Jurkat, Clone E6-1 (cell line): Measurements from ENCODE around the gene ABCC1.
"Not testable (repeated sequence)": the region's sequence is repeated elsewhere in the genome, so short reads cannot be mapped to it uniquely, and the experiment has no call there.

Experiments used
- DNase-seq: peaks from one replicate; pipeline ENCODE4 v3.0.0-alpha.2; 2011; ENCODE audit warnings: low read depth, low spot score
- H3K4me3 ChIP-seq: 2 replicates; pipeline ENCODE4 v1.5.1; 2011; ENCODE audit warnings: mild to moderate bottlenecking, low read length, control low read depth, moderate library complexity

ABCC1 gene

DNA sequence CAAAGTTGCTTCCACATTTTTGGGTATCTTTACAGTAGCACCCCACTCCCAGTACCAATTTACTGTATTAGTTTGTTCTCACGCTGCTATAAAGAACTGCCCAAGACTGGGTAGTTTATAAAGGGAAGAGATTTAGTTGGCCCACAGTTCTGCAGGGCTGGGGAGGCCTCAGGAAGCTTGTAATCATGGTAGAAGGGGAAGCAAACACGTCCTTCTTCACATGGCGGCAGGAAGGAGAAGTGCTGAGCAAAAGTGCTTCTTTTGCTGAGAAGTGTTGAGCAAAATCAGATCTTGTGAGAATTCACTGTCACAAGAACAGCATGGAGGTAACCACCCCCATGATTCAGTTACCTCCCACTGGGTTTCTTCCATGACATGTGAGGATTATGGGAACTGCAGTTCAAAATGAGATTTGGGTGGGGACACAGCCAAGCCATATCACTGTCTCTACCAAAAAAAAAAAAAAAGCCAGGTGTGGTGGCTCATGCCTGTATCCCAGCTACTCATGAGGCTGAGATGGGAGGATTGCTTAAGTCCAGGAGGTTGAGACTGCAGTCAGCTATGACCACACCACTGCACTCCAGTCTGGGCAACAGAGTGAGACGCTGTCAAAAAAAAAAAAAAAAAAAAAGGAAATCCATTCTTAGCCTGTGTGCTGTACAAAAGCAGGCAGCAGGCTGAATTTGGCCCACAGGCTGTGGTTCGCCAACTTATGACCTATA, 32.9 kb downstream of the ABCC1 start:
- not testable (repeated sequence) for DNase-seq, H3K4me3 ChIP-seq

- no peak for DNase-seq
- H3K4me3 ChIP-seq = no peak overlapping the region
These were observed 34.5 kb downstream of the ABCC1 start for GRCh38 chr16:15983898-15984297.

- DNase-seq = no peak
These were observed 35.7 kb downstream of the ABCC1 start for GRCh38 chr16:15985144-15985543.

DNA sequence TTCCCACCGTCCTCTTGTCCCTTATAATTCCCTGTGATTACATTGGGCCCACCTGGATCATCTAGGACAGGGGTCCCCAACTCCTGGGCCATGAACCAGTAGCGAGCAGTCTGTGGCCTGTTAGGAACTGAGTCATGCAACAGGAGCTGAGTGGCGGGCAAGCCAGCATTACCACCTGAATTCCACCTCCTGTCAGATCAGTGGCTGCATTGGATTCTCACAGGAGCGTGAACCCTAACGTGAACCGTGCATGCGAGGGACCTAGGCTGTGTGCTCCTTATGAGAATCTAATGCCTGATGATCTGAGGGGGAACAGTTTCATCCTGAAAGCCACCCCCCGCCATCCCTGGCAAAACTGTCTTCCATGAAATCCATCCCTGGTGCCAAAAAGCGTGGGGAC, 36.8 kb downstream of the ABCC1 start:
- no peak overlapping the region for H3K4me3 ChIP-seq

More at GRCh38 chr16:15985144-15985543, 35.7 kb downstream of the ABCC1 start:
- H3K4me3 ChIP-seq = no peak overlapping the region

DNA sequence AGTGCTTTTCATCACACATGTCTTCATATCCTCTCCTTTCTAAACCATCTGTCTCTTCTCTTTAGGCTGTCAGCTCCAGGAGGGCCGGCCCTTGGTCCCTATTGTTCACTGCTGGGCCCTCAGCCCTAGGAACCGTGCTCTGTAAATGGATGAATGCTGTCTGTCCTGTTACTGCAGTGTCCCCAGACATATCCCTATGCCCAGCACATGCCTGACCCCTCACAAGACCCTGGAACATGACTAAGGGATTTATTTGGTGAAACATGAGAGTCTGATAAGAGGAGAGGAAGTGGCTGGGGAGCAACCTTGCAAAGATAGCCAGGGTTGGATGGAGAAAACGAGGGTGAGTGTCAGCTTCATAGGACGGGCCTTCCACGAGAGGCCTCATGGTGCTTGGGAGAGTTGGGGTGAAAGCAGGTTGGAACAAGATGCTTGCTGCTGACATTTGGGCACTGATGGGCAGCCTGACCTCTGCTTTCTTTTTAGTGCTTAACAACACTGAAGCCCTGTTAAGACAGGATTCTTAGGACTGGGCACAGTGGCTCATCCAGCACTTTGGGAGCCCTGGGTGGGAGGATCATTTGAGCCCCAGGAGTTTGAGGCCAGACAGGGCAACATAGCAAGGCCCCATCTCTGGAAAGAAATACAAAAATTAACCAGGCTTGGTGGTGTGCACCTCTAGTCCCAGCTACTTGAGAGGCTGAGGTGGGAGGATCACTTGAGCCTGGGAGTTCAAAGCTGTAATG, 39.0 kb downstream of the ABCC1 start:
- no peak for DNase-seq
- no peak overlapping the region for H3K4me3 ChIP-seq

More for the DNA sequence above, 36.8 kb downstream of the ABCC1 start:
- no peak for DNase-seq

DNA sequence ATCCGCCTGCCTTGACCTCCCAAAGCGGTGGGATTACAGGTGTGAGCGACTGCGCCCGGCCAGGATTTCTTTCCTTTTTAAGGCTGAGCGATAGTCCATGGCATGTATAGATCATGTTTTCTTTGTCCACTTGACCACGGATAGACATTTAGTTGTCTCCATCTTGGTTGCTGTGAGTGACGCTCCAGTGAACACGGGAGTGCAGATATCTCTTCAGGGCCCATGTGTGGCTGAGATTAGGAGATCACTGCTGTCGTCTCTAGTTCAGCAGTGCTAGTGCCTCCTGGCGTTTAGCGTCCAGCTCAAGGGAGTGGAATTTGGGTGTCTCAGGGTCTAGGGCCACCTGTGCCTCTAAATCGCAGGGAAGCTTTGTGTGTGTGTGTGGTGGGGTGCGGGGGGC, 41.5 kb downstream of the ABCC1 start:
- no peak for DNase-seq
- no peak overlapping the region for H3K4me3 ChIP-seq

DNA sequence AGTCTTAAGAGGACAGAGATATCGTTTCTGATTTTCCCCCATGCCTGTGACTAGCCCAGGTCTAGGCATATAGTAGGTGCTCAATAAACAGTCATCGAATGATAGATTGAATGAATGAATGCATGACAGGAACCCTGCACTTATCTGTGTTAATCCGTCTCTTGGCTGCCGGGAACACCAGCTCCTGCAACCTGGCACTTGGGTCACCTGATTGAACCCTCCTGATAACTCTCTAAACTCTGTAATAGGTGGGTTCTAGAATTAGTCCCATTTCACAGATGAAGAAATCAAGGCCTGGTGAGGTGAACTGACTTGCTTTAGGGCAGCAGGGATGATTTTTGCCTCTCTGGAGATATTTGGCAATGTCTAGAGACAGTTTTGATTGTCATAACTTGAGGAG, 43.7 kb downstream of the ABCC1 start:
- no peak overlapping the region for H3K4me3 ChIP-seq
- no peak for DNase-seq

GRCh38 chr16:15993541-15993940, 44.1 kb downstream of the ABCC1 start:
- DNase-seq = no peak
- no peak overlapping the region for H3K4me3 ChIP-seq

DNA sequence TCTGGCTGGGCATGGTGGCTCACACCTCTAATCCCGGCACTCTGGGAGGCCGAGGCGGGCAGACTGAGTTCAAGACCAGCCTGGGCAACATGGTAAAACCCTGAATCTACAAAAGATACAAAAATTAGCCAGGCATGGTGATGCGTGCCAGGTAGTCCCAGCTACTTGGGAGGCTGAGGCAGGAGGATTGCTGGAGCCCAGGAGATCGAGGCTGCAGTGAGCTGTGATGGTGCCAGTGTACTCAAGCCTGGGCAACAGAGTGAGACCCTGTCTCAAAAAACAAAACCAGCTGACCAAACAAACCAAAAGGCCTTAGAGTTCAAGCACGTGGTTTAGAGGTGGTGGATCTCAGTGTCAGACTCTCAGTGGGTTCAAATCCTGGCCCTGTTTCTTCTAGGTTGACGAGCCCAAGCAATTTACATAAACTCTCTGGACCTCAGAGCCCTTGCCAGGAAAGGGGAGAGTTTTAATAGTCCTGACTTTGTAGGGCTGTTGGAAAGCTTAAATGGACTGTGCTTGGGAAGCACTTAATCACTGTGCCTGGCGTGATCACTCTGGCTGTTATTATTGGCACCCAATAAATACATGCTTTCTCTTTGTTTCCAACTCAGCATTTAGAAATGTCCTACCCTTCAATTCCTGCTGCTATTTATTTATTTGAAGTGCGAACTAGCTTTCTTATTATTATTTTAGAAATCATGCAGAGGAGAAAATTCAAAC, 44.7 kb downstream of the ABCC1 start:
- no peak for DNase-seq
- H3K4me3 ChIP-seq = no peak overlapping the region

DNA sequence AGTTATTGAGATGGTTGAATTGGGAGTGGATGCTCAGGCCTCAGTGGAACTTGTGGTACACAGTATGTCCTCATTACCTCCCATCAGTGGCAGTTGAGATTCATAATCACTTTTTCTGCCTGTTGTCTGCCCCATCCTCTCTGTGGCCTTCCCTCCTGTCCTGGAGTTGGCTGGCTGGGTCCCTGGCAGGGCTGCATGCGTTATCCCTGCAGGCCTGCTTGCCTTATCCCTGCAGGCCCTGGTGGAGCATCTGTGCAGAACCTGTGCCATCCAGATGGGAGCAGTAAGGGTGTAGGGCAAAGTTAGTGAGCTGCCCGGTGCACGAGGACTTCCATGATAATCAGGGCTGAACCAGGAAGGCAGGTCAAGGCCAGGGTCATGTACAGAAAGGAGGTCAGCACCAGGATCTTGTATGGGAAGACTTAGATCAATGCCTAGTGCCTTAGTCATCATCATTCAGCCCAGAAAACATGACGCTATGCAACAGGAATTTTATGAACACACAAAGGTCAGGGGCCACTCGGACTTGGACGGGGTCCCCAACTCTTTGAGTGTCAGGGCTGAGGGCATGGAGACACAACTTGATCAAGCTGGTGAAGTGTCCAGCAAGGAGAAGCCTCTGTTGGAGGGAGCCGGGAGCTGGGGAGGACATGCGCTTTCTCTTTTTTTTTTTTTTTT, 47.2 kb downstream of the ABCC1 start:
- no peak for DNase-seq
- no peak overlapping the region for H3K4me3 ChIP-seq

GRCh38 chr16:16000685-16001084, 51.3 kb downstream of the ABCC1 start:
- DNase-seq = no peak
- no peak overlapping the region for H3K4me3 ChIP-seq

GRCh38 chr16:16001596-16002255, 52.3 kb downstream of the ABCC1 start:
- DNase-seq = no peak
- H3K4me3 ChIP-seq = no peak overlapping the region

DNA sequence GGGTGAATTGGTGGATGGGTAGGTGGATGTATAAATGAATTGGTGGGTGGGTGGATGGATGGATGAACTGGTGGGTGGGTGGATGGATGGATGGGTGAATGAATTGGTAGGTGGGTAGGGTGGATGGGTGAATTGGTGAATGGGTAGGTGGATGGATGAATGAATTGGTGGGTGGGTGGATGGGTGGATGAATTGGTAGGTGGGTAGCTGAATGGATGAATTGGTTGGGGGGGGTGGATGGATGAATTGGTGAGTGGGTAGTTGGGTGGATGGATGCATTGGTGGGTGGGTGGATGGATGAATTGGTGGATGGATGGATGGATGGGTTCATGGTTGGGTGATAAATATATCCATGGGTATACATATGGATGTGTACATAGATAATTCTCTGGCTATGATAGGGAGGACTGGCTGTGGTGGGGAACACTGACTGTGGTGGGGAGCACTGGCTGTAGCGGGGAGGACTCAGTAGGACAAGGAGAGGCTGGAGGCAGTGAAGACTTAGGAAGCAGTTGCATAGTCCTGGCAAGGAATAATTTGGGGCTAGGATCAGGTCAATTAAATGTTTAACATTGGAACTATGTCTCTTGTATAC, 54.4 kb downstream of the ABCC1 start:
- DNase-seq = no peak
- H3K4me3 ChIP-seq = no peak overlapping the region

DNA sequence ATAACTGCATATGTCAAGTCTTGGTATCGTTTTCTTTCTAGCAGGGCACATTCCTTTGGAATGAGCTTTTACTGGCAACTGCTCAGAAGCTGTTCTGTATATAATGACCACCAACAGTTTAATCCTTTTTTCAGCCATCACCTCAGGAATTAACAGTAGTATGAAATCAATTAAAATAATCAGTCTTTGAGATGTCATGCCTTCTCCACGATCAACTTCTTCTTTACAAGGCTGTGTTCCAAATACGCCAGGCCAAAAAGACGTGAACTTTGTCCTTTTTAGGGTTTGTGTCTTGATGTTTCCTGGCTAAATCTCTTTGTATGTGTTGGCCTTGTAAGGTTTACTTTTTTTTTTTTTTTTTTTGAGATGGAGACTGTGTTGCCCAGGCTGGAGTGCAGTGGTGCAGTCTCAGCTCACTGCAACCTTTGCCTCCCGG, 54.9 kb downstream of the ABCC1 start:
- H3K4me3 ChIP-seq = no peak overlapping the region
- no peak for DNase-seq

- no peak overlapping the region for H3K4me3 ChIP-seq
- DNase-seq = no peak
These were observed 56.3 kb downstream of the ABCC1 start for GRCh38 chr16:16005721-16006120.

DNA sequence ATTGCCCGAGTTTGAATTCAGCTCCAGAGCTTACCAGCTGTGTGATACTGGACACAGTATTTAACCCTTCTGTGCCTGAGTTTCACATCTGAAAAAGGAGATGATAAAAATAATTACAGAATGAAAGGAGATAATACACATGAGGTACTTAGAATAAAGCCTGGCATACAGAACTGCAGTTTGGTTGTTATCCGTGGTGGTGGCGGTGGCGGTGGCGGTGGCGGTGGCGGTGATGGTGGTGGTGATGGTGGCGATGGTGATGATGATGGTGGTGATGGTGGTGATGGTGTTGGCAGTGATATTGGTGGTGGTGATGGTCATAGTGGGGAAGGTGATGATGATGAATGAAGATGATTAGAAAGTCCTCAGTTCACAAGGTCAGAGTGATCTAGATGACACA, 57.2 kb downstream of the ABCC1 start:
- H3K4me3 ChIP-seq = no peak overlapping the region

GRCh38 chr16:16007743-16008111, 58.3 kb downstream of the ABCC1 start:
- no peak overlapping the region for H3K4me3 ChIP-seq
- peak; percentile 32 for DNase-seq

More for the DNA sequence above, 57.2 kb downstream of the ABCC1 start:
- no peak for DNase-seq

- no peak overlapping the region for H3K4me3 ChIP-seq
- no peak for DNase-seq
These were observed 59.2 kb downstream of the ABCC1 start for GRCh38 chr16:16008666-16009065.

GRCh38 chr16:16009401-16009800, 60.0 kb downstream of the ABCC1 start:
- DNase-seq = no peak
- no peak overlapping the region for H3K4me3 ChIP-seq
